Activated gamma-delta T cell (primary cell): ENCODE data around the gene DRD1.
"Not testable (repeated sequence)": the region's sequence is repeated elsewhere in the genome, so short reads cannot be mapped to it uniquely, and the experiment has no call there.

Experiments used
- DNase-seq: peaks from one replicate; lab custom pipeline; 2025; lab: John Stamatoyannopoulos, UW

DRD1 gene

GRCh38 chr5:175467983-175468690 is 24.2 kb upstream of the DRD1 start:
- no peak for DNase-seq

- no peak for DNase-seq
Observed at GRCh38 chr5:175466700-175467318, 22.8 kb upstream of the DRD1 start.

- no peak for DNase-seq
Observed at GRCh38 chr5:175465282-175465681, 21.3 kb upstream of the DRD1 start.

- DNase-seq: no peak
Observed at GRCh38 chr5:175464942-175465233, 20.9 kb upstream of the DRD1 start.

GRCh38 chr5:175464074-175464941 is 20.3 kb upstream of the DRD1 start:
- DNase-seq: no peak

GRCh38 chr5:175463641-175464040 is 19.7 kb upstream of the DRD1 start:
- DNase-seq: no peak

GRCh38 chr5:175461370-175461769 is 17.4 kb upstream of the DRD1 start:
- no peak for DNase-seq

- DNase-seq: no peak
Observed at GRCh38 chr5:175460552-175460951, 16.6 kb upstream of the DRD1 start.

GRCh38 chr5:175460126-175460525 is 16.1 kb upstream of the DRD1 start:
- no peak for DNase-seq

- DNase-seq: no peak
Observed at GRCh38 chr5:175457466-175457865, 13.5 kb upstream of the DRD1 start.

GRCh38 chr5:175456105-175456742 is 12.2 kb upstream of the DRD1 start:
- no peak for DNase-seq

- not testable (repeated sequence) for DNase-seq
Observed at GRCh38 chr5:175454338-175454737, 10.4 kb upstream of the DRD1 start.

GRCh38 chr5:175452166-175452565 is 8.2 kb upstream of the DRD1 start:
- DNase-seq: no peak

- no peak for DNase-seq
Observed at GRCh38 chr5:175448276-175448675, 4.3 kb upstream of the DRD1 start.

- DNase-seq: no peak
Observed at GRCh38 chr5:175447571-175447970, 3.6 kb upstream of the DRD1 start.

GRCh38 chr5:175446378-175446777 is 2.4 kb upstream of the DRD1 start:
- DNase-seq: not testable (repeated sequence)

GRCh38 chr5:175444905-175445456 is 999 bp upstream of the DRD1 start:
- no peak for DNase-seq

- DNase-seq: no peak
Observed at GRCh38 chr5:175443514-175444059, 395 bp downstream of the DRD1 start.

- no peak for DNase-seq
Observed at GRCh38 chr5:175438234-175438857, 5.6 kb downstream of the DRD1 start.

- no peak for DNase-seq
Observed at GRCh38 chr5:175436359-175436758, 7.6 kb downstream of the DRD1 start.

- DNase-seq: no peak
Observed at GRCh38 chr5:175434800-175435199, 9.2 kb downstream of the DRD1 start.
